Fibroblast of mammary gland (primary cell): ENCODE results near the gene LIG3.
A peak's percentile ranks its signal among the peaks of the same experiment; 100 is the strongest.

ENCODE experiments used
- DNase-seq: peaks from one replicate; pipeline ENCODE4 v3.0.0-alpha.2; 2010; ENCODE audit warnings: low read depth
- H3K4me3 ChIP-seq: 2 replicates; pipeline ENCODE4 v1.5.1; 2011; ENCODE audit warnings: low read depth, mild to moderate bottlenecking, low read length, moderate library complexity; ENCODE audit not compliant: control insufficient read depth
- TF ChIP-seq, protein P1 (sequence below): conservative IDR thresholded peaks from 2 replicates; pipeline ENCODE4 v1.5.1; 2011; ENCODE audit warnings: low read depth, low read length, inconsistent platforms; ENCODE audit not compliant: control insufficient read depth, insufficient read depth

The LIG3 gene

GRCh38 chr17:34990921-34991365 lies 10.6 kb downstream of the LIG3 start:
- peak; percentile 6 for DNase-seq
- TF ChIP-seq, protein P1, sequence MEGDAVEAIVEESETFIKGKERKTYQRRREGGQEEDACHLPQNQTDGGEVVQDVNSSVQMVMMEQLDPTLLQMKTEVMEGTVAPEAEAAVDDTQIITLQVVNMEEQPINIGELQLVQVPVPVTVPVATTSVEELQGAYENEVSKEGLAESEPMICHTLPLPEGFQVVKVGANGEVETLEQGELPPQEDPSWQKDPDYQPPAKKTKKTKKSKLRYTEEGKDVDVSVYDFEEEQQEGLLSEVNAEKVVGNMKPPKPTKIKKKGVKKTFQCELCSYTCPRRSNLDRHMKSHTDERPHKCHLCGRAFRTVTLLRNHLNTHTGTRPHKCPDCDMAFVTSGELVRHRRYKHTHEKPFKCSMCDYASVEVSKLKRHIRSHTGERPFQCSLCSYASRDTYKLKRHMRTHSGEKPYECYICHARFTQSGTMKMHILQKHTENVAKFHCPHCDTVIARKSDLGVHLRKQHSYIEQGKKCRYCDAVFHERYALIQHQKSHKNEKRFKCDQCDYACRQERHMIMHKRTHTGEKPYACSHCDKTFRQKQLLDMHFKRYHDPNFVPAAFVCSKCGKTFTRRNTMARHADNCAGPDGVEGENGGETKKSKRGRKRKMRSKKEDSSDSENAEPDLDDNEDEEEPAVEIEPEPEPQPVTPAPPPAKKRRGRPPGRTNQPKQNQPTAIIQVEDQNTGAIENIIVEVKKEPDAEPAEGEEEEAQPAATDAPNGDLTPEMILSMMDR, result no peak
- no peak overlapping the region for H3K4me3 ChIP-seq

GRCh38 chr17:34991606-34992005 lies 11.3 kb downstream of the LIG3 start:
- no peak for DNase-seq
- TF ChIP-seq, protein P1, result no peak
- no peak overlapping the region for H3K4me3 ChIP-seq

DNA sequence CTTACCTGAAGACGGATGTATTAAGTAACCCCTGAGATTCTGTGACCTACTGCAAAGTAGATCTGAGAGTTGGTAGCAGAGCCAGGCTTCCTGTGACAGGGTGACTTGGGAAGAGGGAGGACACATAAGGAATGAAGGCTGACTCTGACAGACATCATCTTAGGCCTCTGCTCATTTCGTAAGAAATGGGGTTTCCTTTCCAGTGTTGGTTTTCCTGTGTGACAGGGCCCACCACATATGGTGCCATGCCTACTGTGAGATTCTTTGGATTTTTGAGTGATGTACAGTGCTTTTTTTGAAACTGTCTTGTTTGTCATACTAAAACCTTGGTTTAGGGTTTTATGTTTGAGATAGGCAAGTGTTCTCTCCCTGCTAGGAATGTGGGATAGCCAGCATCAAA lies 12.7 kb downstream of the LIG3 start:
- TF ChIP-seq, protein P1, result no peak
- DNase-seq, result no peak
- no peak overlapping the region for H3K4me3 ChIP-seq

GRCh38 chr17:34996422-34997285 lies 16.3 kb downstream of the LIG3 start:
- no peak for DNase-seq
- TF ChIP-seq, protein P1, result no peak
- no peak overlapping the region for H3K4me3 ChIP-seq

GRCh38 chr17:34997355-34997862 lies 17.1 kb downstream of the LIG3 start:
- TF ChIP-seq, protein P1, result no peak
- no peak overlapping the region for H3K4me3 ChIP-seq
- peak; percentile 62 for DNase-seq

GRCh38 chr17:34998205-34998604 lies 17.9 kb downstream of the LIG3 start:
- peak; percentile 69 for DNase-seq
- TF ChIP-seq, protein P1, result peak; percentile 89
- H3K4me3 ChIP-seq, result no peak overlapping the region
